ENCODE data around the gene ELFN1.
"Not testable (repeated sequence)": the region's sequence is repeated elsewhere in the genome, so short reads cannot be mapped to it uniquely, and the experiment has no call there.

The ELFN1 gene

DNA sequence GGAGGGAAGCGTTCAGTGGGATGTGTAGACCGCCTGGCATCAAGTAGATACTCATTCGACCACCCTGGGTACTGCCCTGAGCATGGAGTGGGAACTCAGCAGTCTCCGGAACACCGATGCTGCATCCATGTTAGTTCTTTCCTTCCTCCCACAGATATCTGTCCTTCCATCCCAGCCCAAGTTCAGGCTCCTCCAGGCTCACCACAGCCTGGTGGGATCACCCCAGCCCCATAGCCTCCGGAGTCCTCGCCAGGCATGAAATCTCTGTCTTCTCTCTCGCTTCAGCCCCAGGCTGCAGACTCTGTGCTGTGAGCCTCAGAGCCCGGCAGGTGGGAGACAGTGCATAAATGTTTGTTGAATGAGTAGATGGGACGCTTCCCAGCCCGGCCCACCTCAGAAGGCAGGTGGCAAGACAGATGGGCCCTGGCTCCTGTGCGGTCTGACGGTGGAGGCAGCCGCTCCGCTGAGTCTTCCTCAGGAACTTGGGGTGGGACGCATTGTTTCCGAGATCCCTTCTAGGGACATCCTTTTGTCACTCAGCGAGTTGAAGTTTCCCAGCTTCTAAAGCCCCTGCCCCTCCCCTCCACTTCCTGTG, 42.9 kb downstream of the ELFN1 start:
- DNase-seq, result peak; percentile 30 to 69

DNA sequence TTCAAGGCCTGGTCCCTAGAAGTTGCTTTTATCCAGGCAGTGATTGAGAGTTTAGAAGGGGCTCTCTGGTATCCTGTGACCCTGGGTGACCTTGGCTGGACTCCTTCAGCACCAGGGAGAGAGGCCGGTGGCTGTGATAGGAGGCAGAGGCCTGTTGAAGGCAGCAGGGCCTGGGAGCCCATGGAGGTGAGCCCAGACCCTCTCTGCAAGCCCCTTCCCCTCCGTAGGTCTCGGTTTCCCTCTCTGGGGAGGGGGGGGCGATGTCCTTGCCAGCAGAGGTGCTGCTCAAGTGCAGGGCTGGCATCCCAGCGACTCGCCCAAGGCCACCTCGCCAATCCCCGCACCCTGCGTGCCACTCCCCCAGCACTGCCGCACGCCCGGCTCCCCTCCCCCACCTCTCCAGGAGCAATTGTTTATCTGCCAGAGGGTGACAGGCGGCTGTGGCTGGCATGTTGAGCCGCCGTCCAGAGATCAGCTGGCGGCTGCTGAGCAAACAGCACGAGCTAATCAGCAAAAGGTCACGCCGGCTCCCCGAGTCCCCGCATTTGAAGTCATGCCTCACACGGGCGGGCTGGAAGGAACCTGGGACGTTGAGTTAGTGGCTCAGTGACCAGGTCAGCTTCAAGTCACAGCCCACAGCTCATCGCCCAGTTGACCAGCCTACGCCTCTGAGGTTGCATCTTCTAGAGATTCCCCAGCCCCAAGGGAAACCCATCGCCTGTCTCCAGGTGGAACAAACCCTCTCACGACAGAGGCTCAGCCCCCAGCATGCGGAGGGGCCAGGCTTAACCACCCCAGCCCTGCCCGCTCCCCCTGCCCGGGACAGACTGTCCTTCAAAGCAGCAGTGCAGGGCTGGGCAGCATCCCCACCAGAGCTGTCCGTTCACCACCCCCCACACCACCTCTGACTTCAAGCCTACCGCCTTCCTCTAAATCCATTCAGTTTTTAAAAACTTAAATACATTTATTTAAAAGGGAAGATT, 43.7 kb downstream of the ELFN1 start:
- DNase-seq, result peak; percentile 40 to 70

DNA sequence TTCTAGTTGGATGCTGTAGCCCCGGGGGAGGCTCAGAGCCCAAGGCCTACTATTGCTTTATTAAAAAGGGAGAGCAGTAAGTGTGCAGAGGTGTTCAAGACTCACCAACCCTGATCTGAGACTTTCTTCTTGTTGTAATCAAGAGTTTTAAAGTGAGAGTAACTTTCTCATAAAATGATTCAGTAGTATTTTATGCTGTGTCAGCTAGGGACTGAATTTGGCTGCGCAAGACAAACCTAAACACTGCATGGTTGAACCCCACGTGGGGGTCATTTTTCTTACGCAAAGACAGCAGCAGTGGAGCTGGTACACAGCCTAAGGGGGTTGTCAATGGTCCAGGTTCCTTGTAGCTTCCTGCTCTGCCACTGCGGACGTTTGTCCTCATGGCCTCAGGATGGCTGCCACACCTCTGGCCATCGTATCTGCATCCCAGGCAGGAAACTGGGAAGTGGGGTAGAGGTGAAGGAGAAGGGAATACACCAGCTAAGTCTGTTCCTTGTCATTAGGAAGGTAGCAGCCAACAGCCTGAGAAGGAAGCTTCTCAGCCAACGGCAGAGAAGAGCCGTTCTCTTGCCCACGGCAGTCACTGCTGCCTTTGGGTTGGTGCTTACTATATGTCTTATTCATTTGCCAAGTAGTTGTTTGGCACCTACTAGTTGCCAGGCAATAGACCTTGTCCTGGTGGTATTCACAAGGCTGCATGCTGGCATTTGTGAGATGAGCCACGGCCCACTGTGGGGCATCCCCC, 44.7 kb downstream of the ELFN1 start:
- no peak for DNase-seq

DNA sequence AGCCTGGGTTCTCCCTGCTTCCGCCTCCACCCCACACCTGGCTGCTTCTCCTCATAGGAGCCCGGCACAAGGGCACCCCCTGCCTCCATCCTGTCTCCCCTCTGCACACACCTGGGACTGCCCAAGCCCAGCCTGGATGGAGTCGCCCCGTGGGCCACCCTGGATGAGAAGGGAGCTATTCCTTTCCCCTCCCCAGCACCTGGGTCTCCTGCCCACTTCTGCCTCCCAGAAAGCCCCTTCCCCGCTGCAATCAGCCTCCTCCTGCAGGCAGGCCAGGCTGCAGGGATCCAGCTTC, 45.2 kb downstream of the ELFN1 start:
- no peak for DNase-seq

DNA sequence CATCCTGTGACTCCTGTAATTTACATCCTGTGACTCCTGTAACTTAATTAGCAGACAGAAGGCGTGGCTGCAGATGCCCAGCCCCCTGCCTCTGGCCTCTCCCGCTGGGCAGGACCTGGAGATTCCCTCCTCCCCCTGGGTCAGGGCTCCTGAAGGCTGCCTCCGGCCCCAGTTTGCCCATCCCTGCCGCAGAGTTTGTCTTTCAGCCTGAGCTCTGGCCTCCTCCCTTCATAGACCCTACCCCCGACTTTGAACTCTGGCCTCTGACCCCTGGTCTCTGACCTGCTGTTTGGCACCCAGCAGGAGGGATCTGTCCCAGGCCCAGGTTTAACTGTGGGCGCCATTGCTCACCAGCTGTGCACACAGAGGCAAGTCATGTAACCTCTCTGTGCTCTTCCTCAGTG, 45.6 kb downstream of the ELFN1 start:
- no peak for DNase-seq

DNA sequence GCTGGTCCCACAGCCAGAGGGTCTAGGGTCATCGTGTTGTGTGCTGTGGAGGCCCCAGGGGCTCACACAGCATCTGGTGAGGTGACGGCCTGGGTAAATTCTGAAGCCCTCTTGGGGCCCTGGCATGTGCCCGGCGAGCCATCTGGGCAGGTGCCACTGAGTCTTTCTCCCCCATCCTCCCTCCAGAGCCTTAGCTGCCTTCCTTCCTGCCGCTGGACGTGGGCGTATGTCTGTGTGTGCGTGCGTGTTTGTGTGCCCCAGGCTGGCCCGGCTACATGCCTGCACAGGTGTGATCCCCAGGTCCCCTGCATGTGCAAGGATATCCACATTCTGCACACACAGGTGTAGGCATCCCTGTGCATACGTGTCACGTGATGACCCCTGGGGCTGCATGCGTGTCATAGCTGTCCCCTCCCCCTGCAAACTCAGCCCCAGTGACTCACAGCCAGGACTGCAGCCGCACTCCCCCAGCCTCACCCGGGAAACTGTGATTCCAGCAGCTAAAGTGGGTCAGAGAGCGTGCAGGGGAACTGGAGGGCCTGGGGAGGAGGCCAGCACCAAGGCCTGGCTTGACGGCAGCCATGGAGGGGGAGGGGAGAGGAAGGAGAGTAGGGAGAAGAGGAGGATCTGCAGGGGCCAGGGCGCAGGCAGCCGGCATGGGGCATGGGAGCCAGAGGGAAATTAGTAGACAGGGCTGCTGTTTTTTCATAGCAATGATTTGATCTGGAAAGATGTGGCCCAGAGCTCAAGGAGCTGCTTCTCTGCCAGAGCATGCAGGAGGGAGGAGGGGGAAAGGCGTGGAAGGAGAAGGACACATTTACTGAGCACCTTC, 46.4 kb downstream of the ELFN1 start:
- DNase-seq, result peak; percentile 45 to 50

DNA sequence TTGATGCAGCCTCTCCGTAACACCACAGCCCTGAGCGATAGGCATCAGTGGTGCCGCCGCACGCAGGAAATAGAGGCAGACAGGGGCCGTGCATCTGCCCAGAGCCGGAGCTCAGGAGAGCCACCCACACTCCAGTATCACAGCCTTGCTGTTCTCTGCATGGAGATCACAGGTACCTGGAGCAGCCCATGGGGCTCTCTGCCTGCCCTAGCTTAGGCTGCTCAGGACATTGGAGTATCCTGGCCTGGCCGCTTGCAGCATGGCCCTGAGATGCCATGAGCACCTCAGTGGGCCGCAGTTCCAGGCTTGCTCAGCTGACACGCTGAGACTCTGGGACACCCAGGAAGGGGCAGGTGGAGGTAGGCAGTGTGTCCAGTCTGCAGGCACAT, 47.0 kb downstream of the ELFN1 start:
- DNase-seq, result no peak

DNA sequence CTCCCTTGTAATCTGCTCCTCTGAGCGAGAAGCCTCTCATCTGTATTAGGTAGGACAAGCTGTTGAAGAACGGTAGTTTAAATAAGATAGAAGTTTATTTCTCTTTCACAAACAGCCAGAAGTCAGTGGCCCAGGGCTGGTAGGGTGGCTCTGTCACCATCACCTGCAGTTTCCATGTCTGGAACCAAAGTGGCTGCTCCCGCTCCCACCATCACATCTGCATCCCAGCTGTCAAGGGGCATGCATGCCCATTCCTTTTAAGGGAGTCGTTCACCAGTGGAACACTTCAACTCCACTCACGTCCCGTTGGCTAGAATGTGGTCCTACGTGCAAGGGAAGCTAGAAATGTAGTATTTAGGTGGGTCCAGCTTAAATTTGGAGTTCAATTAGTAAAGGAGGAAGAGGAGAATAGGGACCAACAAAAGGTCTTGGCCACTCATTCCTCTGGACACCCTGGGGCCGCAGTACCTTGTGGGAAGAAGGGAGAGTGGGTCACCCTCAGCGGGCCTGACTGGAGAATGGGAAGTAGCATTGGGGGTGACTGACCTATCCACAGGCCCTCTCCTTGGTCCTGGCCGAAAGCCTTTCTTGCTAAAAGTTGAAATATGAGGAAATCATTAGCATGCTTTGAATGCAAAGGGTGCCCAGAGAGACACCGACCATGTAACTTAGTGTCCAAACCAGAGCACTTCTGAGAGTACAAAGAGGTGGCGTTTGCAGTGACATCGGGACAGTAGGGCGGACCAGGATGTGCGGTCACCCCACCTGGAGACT, 48.0 kb downstream of the ELFN1 start:
- DNase-seq, result no peak

DNA sequence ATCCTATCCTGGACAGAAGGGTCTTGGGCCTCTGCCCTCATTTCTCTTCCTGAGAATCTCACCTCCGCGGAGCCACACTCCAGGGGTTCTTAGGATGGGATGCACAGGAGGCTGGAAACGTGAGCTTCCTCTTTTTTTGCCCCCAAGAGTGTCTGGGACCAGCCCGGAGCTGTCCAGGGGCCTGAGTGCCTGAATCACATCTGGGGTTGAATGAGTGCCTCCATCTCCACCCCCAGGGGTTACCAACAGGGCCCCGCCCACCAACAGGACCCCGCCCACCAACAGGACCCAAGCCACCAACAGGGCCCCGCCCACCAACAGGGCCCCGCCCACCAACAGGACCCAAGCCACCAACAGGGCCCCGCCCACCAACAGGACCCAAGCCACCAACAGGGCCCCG, 48.8 kb downstream of the ELFN1 start:
- DNase-seq, result not testable (repeated sequence)

DNA sequence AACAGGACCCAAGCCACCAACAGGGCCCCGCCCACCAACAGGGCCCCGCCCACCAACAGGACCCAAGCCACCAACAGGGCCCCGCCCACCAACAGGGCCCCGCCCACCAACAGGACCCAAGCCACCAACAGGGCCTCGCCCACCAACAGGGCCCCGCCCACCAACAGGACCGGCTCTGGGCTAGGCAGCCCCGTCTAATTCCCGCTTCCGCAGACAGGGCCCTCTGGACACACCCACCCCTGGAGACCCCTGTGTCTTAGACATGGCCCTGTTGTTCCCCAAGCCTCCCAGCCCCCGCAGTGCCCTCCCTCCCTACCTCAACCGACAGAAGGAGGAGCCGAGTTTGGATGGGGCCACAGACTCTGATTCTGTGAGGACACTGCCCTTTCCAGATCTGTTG, 49.2 kb downstream of the ELFN1 start:
- not testable (repeated sequence) for DNase-seq

DNA sequence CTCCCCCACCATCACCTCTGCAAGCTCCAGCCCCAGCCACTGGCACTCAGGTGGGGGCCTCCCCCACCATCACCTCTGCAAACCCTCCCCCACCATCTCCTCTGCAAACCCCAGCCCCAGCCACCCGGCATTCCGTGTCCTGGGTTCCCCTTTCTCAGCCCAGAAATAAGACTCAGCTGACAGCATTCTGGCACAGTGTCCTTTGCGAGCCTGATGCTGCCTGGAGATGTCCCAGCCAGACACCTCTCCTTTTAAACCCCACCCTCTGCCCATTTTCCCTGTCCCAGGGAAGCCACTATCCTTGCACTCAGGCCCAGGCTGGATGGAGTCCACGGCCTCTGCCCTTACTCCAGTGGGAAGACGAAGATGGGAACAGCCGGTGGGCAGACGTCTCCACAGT, 49.8 kb downstream of the ELFN1 start:
- DNase-seq, result no peak

DNA sequence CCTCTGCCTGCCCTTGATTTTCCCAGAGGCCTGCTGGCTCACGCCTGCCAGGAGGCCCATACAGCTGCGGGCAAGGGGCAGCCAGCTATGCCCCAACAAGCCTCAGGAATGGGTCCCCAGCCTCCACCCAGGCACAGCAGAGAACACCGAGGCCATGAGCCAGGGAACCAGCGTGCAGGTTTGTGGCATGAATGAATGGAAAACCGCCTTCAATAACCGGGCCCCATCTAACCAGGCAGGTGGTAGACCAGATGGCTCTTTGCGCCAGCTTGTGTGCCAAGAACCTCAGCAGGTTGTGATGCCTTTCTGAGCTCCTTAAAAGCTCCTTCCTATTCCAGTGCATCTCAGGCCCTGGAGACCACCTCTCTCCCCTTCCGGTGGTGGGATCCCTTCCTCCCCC, 50.2 kb downstream of the ELFN1 start:
- DNase-seq, result peak; percentile 78 to 87

DNA sequence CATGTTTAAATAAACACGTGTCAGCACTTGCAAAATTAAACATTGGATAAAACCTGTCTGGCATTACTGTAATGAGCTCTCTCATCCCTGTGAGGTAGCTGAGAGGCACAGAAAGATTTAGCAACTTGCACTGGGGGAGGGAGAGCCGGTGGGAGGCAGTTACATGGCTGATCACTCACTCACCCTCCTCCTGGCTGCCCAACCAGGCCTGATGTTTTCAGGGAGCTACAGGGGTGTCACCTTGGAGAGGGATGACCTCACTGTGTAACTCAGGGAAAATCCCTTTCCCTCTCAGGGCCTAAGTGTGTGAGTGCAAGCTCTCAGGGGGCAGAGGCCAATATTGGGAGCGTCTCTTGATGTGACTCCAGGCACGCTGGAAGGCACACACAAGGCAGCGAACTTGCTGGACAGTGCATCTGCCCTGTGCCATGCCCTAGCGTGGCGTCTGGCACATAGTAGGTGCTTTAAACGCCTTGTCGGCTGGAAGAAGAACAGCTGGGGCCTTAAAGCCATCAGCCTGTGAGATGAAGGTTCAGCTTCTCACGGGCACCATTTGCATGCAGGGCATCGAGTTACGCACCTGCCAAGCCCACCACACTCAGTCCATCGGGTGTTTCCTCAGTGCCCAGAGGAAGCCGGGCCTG, 51.1 kb downstream of the ELFN1 start:
- DNase-seq, result no peak

DNA sequence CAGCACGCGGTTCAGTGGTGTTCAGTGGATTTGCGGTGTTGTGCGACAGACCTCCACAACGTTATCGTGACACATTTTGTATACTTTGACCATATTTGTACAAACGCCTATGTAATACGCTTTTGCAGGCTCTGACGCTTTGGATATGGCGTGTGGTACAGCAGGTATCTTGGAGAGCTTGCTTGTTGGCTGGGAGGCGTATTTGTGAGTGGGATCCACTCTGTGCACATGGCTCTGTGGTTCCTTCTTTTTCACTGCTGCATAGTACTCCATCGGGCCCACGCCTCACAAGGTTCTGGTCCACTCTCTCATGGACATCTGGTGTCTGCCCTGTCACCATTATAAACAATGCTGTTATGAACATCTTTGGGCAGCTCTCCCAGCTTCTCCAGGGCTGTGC, 53.2 kb downstream of the ELFN1 start:
- DNase-seq, result no peak

DNA sequence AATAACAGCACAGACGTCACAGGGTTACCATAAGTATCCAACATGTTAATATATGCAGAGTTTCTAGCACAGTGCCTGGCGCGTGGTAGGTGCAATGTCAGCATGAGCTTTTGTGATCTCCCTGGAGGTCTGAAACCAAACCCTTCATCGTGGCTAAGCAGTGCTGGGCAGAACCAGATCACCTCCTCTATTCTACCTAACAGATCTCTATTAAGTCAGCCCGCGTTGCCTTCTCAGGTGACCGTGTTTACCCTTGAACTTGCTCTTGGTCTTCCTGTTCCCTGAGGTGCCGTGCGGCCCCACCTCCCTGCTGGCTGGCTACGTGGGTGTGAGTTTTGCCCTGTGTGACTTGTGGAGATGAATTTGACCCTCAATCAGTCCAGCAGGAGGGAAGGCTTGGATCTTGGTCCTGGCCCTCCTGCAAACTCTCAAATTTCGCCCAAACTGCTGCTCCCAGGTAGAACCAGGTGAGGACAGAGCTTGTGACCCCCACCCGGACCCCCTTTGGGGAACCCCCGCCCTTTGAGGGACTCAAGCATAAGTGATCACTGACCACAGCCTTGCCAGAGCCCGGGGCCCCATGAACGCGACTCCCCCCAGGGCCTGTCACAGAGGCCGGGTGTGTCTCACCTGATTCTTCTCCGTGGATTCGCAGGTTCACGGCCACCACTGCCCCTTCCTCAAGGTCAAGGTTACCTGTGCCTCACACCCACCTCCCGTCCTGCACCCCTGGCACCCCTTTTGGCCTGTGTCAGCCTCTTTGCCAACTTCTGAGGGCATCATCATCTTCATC, 54.2 kb downstream of the ELFN1 start:
- no peak for DNase-seq

DNA sequence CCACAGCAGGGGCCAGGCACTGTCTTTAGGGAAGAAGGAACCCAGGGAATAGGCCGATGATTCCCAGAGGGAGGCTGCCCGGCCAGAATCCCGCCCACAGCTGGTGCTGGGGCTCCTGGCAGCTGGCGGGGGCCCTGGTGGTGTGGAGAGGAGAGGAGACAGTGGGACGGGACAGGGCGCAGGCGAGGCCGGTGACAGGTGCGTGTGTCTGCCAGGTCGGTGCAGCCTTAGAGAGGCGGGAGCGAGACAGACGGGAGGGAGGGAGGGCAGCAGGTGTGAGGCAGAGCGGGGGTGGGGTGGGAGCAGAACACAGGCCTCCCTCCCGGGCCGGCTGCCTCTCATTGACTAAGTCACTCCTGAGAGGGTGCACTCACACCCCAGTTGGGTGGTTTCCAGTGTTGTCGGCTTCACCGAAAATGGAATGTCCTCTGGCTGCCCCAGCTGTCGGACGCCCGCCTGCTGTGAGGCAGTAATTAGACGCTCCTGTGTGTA, 55.2 kb downstream of the ELFN1 start:
- peak; percentile 96 to 99 for DNase-seq

DNA sequence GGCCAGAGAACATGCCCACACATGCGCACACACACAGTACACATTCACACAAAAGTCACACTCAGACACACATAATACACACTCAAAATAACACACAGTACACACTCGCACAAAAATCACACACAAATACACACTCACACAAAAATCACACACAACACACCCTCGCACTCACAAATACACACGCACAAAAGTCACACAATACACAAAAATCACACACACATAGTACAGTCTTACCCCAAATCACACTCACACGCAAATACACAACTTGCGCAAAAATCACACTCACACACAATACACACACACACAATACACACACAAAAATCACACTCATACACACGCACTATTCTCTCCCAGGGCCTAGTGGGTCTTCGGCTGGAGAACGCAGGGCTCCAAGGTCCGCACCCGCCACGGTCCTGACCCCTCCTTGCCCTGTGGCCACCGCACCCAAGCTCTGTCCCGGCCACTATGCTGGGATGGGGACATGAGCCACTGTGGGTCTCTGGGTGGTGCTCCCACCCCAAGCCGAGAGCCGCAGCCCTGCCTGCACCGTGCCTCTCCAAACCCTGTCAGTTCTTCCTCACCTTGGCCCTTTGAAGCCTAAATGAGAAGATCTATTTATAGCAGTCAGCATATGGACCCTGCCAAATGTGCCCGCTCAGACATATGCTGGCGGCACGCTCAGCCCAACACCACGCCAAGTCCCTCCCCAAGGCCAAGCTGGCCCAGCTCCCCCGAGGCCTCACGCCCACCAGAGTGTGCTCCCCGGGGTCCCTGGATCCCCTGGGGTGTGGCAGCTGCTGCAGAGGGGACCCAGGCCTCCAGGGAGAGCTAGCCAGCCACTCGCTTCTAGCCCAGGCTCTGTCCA, 55.9 kb downstream of the ELFN1 start:
- DNase-seq, result peak; percentile 73 to 91

DNA sequence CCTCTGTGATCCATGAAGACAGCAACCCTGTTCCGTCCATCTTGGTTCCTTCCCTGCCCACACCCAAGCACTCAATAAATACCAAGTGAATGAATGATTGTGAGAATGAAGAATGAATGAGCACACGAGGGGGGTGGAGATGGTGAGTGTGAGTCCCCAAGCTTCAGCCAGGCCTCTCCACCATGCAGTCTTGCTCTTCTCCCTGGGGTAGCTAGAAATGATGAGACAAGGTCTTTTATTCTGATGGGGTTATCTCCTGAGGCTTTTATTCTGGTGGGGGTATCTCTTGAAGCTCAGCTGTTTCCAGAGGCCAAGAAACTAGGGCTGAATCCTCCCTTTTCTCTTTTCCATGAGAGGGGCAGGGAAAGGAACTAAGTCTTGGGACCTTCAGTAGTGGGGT, 57.0 kb downstream of the ELFN1 start:
- no peak for DNase-seq

DNA sequence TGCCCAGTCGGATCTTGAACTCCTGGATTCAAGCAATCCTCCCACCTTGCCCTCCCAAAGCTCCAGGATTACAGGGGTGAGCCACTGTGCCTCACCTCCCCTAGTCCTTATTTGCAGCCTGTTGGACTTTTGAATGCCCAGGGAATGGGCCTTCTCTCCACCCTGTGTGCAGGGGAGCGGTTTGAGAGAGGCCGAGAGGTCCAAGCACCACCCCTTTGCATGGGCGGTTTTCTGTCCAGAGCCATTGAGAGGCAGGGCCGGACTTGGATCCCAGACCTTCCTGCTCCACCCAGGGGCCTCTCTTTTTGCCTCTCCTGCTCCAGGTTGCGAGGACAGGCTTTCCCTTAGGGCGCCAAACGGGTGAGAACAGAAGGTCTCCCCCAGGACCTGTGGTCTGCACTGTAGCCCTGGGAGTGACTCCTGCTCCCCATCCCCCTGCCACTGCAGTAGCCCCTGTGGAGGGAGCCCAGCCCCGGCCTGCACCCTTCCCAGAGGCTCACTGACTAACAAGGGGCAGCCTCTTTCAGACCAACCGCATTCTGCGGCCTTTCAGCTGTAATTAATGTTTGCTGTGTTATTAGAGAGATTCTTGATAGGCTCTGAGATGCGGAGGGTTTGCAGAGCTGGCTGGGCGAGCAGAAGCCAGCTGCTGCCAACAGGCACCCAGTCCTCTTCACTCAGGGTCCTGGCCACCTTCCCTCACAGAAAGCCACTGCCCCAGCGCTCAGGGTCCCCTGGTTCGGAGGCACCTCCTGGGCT, 57.9 kb downstream of the ELFN1 start:
- DNase-seq, result no peak

Data from NCI-H524 (cell line).